Stimulated activated CD4-positive, alpha-beta T cell treated with anti-CD3 and anti-CD28 coated beads, Interleukin-2, amount 100 ng/mL, for 48 hours (primary cell): Measurements from ENCODE around the gene CEP76.

Source experiments
- DNase-seq, 2 donors: peaks; one replicate each; pipeline ENCODE4 v3.0.0-alpha.2; 2020

The CEP76 gene, protein sequence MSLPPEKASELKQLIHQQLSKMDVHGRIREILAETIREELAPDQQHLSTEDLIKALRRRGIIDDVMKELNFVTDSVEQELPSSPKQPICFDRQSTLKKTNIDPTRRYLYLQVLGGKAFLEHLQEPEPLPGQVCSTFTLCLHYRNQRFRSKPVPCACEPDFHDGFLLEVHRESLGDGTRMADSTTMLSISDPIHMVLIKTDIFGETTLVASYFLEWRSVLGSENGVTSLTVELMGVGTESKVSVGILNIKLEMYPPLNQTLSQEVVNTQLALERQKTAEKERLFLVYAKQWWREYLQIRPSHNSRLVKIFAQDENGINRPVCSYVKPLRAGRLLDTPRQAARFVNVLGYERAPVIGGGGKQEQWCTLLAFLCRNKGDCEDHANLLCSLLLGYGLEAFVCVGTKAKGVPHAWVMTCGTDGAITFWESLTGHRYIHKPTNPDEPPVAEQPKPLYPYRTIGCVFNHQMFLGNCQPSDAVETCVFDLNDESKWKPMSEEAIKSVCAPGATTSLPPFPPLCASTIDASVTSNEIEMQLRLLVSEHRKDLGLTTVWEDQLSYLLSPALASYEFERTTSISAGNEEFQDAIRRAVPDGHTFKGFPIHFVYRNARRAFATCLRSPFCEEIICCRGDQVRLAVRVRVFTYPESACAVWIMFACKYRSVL

DNA sequence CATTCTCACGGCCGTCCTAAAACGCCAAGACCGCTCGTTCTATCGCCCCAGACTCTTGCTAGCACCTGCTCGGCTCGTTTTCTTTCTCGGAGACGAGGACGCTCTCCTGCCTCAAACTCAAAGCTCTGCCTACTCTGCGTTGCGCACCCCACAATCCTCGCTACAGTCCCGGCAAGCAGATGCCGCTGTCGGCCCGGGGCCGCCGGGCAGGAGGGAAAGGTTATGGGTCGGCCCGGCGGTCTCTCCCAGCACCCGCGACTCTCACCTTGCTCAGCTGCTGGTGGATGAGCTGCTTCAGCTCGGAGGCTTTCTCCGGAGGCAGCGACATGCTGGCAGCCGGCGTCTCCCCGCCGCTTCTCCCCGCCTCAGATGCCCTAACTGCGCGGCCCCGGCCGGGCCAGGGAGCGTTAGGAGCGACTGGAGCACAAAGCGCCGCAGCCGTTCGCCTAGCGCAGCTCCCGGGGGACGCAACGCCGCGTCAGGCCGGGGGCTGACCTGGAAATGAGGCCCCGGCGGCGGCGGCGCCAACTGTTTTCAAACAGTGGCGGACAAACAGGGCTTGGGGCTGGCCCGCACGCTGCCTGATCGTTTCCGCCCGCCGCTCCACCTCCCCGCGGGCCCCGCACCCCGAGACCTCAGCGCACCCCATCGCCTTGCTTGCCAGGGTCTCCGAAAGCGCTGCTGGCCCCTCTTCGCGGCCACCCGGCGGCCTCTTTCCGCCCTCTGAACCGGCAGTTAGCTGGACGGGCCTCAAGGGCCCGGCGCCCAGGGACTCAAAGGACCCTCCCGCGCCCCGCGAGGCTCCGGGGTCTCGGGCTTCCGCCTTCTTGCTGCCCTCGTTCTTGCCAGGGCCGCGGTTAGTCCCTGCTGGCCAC lies at the start of gene CEP76, which contains the start of gene PSMG2:
TSS of gene CEP76 (minus strand) at position 503 of the 875 bp plus-strand sequence. CDS start at position 328, 175 bp downstream.
TSS of gene PSMG2 (plus strand) at position 822 of the 875 bp plus-strand sequence. CDS start 66 bp downstream, outside the sequence.
- DNase-seq = peak; percentile 72 to 81

- DNase-seq = no peak
These were observed 49.4 kb upstream of the CEP76 start for GRCh38 chr18:12751891-12752290.

- no peak for DNase-seq
These were observed 49.0 kb upstream of the CEP76 start for GRCh38 chr18:12751503-12751884.

DNA sequence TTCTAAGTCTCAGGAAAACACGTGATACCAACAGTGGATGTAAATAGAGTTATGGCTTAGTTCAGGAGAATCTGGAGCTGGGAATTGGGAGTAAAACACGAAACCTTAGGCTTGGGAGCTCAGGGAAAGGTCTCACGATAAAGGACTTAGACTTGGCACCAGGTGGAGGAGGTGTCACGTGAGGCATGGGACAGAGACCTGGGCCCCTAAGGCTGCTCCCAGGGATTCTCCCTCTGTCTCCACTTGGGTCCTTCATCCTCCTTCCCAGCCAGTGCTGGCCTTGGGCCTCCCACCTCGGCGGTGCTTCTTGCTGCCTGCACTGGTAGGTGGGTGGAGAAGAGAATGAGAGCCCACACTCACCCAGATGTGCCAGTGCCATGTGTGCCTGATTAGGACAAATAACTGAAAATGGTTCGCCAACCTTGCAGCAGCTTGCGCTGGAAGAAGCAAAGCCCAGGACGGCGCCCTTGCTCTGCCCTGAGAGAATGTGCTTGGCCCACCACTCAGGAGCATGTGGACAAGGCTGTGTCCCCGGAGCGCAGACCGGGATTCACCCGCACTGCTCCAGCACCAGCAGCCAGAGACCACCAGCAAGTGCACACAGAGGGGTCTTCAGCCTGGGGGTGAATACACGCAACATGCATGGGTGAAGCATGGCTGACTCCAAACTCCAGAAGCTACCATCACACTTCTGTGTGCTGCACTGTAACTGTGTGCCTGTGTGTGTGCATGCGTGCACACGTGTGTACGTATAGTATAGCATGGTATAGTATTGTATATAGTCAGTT lies 48.4 kb upstream of the CEP76 start:
- DNase-seq = no peak

DNA sequence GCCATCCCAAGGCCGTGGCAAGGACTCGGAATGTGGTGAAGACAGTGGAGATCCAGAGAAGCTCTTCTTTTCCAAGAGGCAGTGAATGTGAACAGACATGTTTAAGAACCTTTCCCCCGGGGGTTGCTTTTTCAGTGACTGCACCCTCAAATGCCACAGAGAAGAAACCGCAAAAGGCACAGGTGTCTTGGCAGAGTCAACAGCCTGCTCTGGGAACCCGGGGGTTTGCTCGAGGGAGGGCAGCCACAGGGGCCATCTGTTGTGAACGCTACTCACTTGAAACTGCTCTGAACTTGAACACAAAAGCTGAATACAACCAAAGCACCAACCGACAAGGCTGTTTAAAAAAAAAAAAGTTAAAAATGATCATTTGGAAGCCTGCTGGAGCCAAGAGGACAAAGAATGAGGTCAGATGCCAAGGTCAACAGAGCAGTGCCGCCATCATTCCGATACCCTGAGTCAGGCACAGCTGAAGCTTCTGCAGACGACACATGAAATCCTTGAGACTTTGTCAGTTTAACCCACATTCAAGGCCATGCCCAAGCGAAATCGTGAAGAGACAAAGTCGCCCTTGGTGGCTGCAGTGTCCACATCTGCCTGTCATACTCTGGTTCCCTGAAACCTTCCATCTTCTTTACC lies 47.7 kb upstream of the CEP76 start:
- DNase-seq = peak in 1 of 2 donors; percentile 6

DNA sequence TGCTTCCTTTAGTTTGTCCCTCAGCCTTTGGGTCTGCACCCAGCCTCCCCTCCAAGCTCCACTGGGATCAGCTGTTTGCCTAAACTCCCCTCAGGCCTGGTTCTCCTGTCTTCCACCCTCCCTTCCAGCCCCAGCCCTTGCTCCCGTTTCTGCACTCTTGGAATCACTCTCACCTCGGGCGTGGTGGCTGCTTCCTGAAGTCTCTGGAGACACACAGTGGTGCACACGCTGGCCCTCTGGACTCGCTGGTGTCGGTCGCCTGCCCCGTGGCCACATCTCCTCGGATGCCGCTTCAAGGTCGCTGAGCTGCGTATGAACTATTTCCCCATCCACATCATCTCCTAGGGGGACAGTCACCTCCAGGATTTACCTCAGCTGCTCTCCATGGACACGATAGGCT lies 46.6 kb upstream of the CEP76 start:
- DNase-seq = no peak

GRCh38 chr18:12748671-12749070 lies 46.1 kb upstream of the CEP76 start:
- no peak for DNase-seq

DNA sequence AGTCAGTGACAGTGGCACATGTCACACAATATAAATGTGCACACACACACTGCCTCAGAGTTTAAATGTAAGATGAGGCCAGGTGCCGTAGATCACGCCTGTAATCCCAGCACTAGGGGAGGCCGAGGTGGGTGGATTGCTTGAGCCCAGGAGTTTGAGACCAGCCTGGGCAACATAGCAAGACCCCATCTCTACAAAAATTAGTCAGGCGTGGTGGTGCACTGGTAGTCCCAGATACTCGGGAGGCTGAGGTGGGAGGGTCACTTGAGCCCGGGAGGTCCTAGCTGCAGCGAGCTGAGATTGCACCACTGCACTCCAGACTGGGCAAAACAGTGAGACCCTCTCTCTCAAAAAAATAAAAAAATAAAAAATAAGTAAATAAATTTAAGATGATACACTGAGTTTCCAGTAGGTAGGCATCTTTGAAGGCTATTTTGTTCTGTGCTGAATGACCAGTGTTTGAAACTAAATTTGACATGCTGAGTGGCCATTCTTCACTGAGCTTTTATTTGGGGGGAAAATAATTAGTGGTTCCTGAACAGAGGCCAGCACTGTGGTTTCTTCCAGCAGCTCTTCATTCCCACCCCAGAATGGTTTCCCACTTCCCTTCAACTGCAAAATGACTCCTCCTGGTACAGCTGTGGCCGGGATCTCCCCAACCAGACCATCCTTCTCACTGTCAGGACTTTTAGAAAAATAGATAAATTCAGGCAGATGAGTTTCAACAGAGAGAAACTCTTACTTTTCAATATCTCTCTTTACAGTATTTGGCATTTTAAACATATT lies 45.2 kb upstream of the CEP76 start:
- no peak for DNase-seq

GRCh38 chr18:12745095-12745795 lies 42.7 kb upstream of the CEP76 start:
- no peak for DNase-seq

GRCh38 chr18:12744103-12744502 lies 41.6 kb upstream of the CEP76 start:
- no peak for DNase-seq

DNA sequence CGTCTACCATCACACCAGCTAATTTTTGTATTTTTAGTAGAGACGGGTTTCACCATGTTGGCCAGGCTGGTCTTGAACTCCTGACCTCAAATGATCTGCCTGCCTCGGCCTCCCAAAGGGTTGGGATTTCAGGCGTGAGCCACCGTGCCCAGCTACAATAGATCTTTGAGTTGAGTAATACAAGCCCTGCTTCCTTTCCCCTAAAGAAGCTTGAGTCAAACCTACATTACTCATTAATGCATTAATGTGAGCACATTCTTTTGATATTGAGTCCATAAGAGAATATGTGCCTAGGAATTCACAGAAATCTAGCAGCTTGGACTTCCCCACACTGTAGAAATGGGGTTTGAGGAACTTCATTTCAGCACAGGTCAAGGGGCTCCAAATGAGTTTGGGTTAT lies 39.9 kb upstream of the CEP76 start:
- no peak for DNase-seq

DNA sequence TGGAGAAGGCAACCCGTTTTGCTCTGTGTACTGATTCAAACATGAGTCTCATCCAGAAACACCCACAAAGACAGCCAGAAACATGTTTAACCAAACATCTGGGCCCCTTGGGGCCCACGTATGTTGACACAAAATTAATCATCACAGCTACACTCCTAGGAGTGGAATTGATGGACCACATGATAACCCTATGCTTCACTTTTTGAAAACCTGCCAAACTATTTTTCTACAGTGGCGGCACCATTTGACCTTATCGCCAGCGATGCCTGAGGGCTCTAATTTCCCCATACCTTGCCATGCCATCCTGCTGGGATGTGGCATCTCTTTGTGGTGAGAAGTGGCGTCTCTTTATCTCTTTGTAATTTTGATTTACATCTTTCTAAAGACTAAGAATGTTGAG lies 38.8 kb upstream of the CEP76 start:
- DNase-seq = no peak

DNA sequence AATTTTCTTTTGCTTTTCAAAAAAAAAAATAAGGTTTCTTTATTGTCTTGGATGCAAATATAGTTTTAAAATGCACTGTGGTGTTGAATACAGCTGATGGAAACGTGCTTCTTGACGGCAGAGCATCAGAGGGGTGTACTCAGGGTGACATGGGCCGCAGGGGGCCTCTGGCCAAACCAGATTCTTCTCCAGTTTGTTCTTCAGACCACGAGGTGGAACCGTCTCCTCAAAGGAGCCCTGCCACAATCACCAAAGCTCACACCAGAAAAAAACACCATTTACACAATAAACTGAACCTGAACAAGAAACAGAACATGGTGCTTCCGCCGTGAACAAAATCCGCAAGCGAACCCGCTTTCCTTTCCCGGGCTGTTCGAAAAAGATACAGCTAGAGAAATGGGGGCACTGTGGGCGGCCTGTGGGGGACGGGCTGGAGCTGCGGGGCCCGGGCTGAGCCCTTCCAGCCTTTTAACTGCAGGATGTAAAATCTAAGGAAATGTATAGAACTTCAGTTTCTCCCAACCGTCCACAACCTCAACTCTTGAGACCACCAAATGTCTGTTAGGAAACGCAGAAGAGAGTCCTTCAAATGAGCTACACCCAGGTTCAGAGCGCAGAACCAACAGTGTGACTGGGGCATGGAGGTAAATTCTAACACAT lies 34.9 kb upstream of the CEP76 start:
- DNase-seq = no peak

DNA sequence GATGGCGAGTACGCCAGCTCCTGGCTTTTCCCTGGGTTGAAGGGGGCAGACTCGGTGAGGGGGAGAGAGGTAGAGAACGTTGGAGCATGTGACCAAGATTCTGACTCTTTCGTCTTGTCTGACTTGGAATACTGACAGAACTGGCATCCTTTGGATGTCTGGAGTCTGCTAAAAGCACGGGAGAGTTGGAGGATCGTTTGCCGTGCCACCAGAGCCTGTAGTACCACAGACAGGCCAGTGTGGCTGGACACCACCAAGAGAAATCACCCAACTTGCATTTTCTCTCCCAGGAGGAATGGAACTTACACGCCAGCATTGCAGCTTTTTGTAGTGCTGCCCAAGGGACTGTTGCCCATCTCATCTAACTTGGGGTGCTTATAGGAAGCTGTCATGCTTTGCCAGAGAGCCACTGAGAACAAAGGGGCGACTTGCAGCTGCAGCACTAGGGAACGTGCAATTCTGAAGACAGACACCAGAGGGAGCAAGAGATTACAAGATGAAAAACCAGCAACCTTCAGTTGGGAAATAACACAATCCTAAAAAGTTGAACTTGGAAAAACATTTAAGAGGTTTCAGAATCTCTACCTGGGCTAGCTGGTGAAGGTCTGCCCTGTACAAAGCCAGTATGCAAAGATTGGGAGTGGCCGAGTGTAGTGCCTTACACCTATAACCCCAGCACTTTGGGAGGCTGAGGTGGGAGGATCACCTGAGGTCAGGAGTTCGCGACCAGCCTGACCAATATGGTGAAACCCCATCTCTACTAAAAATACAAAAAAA lies 24.4 kb upstream of the CEP76 start:
- peak; percentile 66 for DNase-seq

DNA sequence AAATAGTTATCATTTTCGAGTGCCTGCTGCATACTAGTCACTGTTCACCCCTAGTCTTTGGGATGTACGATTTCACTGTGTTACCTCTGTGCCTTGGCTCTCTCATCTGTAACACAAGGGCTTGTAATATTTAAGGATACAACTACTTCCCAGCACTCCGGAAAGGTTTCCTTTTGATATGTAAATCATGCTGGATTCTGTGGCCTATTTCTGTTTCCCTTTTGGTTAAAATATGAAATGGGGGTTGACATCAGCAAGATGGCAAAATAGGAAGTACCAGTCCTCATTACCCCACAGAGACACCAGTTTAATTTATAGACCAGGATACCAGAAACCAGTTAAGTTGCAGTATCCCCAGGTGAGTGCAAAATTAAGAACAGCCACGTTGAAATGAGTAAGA lies 23.8 kb upstream of the CEP76 start:
- DNase-seq = no peak

GRCh38 chr18:12722731-12723130 lies 20.2 kb upstream of the CEP76 start:
- DNase-seq = no peak

GRCh38 chr18:12721495-12722275 lies 19.2 kb upstream of the CEP76 start:
- DNase-seq = no peak

DNA sequence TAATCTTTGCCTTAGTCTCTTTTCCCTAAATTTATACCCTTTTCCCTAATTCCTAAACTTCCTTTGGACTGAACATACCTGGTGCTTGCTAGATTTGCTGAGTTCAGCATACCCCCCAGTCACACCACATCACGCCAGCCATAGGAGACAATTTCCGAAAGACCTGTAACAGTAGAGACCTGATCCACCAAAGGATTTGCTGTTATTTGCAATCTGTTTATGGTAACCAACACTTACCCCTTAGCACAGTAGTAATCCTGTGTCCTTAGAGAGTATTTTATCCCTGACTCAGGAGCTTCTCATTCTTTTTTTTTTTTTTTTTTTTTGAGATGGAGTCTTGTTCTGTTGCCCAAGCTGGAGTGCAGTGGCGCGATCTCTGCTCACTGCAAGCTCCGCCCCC lies 8.9 kb upstream of the CEP76 start:
- DNase-seq = no peak
